ENCODE measurements around the gene MVB12B.

The MVB12B gene

DNA sequence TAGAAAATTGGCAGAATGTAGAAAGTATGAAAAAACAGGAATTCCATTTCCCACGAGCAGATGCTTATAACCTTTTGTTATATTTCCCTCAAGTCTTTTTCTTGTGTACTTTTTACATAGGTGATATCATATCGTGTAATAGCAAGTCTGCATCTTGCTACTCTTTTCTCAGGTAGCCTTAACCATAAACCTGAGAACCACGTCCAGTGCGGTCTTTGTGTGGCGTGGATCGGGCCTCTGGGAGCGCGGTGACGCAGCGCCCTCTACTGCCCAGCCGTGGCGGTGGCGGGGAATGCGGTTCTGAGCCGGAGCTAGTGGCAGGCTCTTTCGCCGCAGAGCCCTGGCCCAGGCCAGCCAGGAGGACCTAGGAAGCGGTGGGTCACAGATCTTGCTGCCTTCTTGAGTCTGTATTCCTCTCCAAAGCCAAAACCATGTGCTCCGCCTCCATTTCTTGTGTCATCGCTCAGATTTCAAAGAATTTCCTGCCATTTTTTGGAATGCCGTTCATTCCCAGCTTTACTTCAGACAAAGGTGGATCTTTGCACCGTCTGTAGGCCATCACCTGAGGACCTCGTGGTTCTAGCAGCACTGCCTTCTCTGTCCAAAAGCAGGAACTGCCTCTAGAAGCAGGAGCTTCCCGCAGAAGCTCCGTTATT is 71.9 kb downstream of the MVB12B start:
- Histone ChIP-seq H3K4me3 (no peak overlapping the region), H3K27ac (no peak overlapping the region), H3K27me3 (no peaks in the 10 kb centered on the region), H3K36me3 (peaks cover 21% of the 10 kb centered on the region; the same call in 1 of the 2 replicates), H3K4me2 (no peak overlapping the region), H3K9ac (no peak overlapping the region), H4K20me1 (no peaks in the 10 kb centered on the region), H3K9me3 (no peaks in the 10 kb centered on the region), H3K4me1 (peaks cover 23% of the 10 kb centered on the region)
- TF ChIP-seq Cebpa-rat (IDR thresholded peaks at IDR 0.05), result no peak

DNA sequence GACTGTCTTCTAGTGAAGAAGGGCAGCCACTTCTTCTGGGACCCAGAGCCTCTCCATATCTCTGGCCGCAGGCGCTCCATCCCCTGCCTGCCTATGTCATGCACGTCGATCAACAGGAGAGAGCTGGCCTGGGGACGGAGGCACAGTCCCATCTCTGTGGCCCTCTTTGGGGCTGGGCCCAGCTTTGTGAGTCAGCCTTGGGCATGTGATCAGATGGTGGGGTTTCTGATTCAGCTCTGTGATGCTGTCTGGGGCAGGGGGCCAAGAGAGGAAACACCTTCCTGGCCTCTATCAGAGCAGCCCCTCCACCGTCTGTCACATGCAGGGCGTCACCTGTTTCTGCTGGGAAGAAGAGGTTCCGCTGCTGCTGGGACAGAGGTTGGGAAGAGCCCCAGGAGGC is 72.6 kb downstream of the MVB12B start:
- no peaks in the 10 kb centered on the region for H3K9me3 ChIP-seq
- no peak overlapping the region for H3K4me3 ChIP-seq
- no peak for TF ChIP-seq Cebpa-rat (IDR thresholded peaks at IDR 0.05)
- H3K4me1 ChIP-seq, result peaks cover 25% of the 10 kb centered on the region
- no peaks in the 10 kb centered on the region for H4K20me1 ChIP-seq
- H3K27me3 ChIP-seq, result no peaks in the 10 kb centered on the region
- no peak overlapping the region for H3K9ac ChIP-seq
- H3K4me2 ChIP-seq, result no peak overlapping the region
- peaks cover 17% of the 10 kb centered on the region; the same call in 1 of the 2 replicates for H3K36me3 ChIP-seq
- H3K27ac ChIP-seq, result no peak overlapping the region

DNA sequence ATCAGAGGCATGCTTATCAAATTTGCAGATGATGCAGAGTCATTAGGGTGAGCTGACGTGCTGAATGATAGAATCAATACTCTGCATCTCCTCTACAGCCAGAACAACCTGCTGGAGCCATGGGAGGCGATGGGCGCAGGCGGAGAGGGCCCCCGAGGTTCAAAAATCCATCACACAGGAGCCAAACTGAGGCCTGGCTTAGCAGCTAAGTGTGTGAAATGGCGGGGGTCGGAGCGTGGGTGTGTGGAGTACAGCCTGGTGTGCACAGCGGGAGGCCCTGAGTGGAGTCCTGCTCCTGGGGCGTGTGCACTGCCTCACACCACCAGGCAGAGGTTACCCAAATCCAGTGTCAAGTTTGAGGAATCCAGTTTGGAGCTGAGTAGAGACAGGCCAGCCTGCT is 73.2 kb downstream of the MVB12B start:
- H4K20me1 ChIP-seq, result no peaks in the 10 kb centered on the region
- no peak for TF ChIP-seq Cebpa-rat (IDR thresholded peaks at IDR 0.05)
- no peak overlapping the region for H3K4me2 ChIP-seq
- H3K27me3 ChIP-seq, result no peaks in the 10 kb centered on the region
- H3K4me3 ChIP-seq, result no peak overlapping the region
- no peak overlapping the region for H3K27ac ChIP-seq
- peaks cover 17% of the 10 kb centered on the region; the same call in 1 of the 2 replicates for H3K36me3 ChIP-seq
- no peaks in the 10 kb centered on the region for H3K9me3 ChIP-seq
- no peak overlapping the region for H3K9ac ChIP-seq
- H3K4me1 ChIP-seq, result peaks cover 28% of the 10 kb centered on the region

DNA sequence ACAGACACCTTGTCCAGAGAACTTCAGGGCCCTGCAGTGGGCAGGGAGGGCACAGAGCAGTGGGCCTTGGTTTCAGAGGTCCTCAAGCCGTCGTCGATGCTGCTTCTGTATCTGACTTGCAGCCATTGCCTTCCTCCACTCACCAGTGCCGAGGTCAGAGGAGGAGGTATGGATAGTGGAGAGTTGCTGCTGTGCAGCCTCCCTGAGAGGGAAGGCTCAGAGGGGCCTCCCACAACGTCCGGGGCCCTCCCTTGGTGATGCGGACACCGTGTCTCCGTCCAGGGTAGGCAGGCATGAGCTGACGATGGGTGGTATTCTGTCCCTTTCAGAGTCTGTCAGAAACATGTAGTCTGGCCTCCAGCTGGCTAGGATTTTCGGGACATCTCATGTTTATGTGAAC is 73.9 kb downstream of the MVB12B start:
- H3K4me2 ChIP-seq, result no peak overlapping the region
- H3K36me3 ChIP-seq, result peaks cover 11% of the 10 kb centered on the region; the same call in 1 of the 2 replicates
- no peak overlapping the region for H3K27ac ChIP-seq
- no peak overlapping the region for H3K4me3 ChIP-seq
- H3K27me3 ChIP-seq, result no peaks in the 10 kb centered on the region
- no peak overlapping the region for H3K9ac ChIP-seq
- TF ChIP-seq Cebpa-rat (IDR thresholded peaks at IDR 0.05), result no peak
- H3K9me3 ChIP-seq, result no peaks in the 10 kb centered on the region
- no peaks in the 10 kb centered on the region for H4K20me1 ChIP-seq
- peaks cover 28% of the 10 kb centered on the region for H3K4me1 ChIP-seq

DNA sequence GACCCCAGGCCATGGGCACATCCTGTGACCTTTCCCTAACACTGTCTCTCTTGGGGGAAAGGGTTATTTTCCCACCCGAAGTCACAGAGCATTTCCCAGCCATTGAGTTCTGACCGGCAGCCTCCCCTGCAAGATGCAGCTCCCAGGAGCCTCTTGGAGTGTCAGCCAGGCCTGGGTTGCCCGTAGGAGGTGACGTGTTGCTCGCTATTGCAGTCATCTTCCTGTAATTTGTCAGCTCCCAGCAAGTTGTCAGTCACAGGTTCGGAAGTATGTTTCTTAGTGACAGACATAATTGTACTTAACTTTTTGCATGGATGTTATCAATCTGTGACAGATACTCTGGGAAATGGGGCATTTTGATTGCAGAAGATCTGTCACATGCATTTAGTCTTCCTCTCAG is 74.5 kb downstream of the MVB12B start:
- H3K36me3 ChIP-seq, result peaks cover 11% of the 10 kb centered on the region; the same call in 1 of the 2 replicates

DNA sequence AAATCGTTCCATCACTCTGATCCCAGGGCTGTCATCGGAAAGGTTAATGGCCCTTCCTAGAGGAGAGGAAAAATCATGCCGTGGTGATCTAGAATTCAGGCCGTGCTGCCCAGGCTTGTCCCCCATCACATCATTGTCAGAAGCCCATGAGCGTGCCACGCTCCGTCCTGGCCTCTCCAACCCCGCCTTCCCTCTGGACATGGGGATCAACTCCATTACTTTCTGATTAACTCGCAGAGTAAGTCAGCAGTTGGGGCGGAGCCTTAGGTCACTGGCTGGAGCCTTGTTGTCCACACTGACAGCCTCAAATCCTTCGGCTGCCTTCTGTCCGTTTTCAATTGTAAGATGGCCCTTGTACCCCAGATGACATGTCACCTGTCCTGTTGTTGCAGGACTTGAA is 75.0 kb downstream of the MVB12B start:
- no peaks in the 10 kb centered on the region for H3K27me3 ChIP-seq
- H3K4me3 ChIP-seq, result no peak overlapping the region
- no peaks in the 10 kb centered on the region for H4K20me1 ChIP-seq
- H3K4me1 ChIP-seq, result peaks cover 25% of the 10 kb centered on the region
- no peak overlapping the region for H3K4me2 ChIP-seq
- no peak overlapping the region for H3K9ac ChIP-seq
- H3K27ac ChIP-seq, result no peak overlapping the region
- no peak for TF ChIP-seq Cebpa-rat (IDR thresholded peaks at IDR 0.05)
- H3K9me3 ChIP-seq, result no peaks in the 10 kb centered on the region
- peaks cover 11% of the 10 kb centered on the region; the same call in 1 of the 2 replicates for H3K36me3 ChIP-seq

More for the DNA sequence above, 74.5 kb downstream of the MVB12B start:
- peaks cover 28% of the 10 kb centered on the region for H3K4me1 ChIP-seq
- no peaks in the 10 kb centered on the region for H4K20me1 ChIP-seq
- H3K9ac ChIP-seq, result no peak overlapping the region
- no peak overlapping the region for H3K4me3 ChIP-seq
- TF ChIP-seq Cebpa-rat (IDR thresholded peaks at IDR 0.05), result no peak
- H3K27ac ChIP-seq, result no peak overlapping the region
- H3K9me3 ChIP-seq, result no peaks in the 10 kb centered on the region
- no peaks in the 10 kb centered on the region for H3K27me3 ChIP-seq
- no peak overlapping the region for H3K4me2 ChIP-seq

DNA sequence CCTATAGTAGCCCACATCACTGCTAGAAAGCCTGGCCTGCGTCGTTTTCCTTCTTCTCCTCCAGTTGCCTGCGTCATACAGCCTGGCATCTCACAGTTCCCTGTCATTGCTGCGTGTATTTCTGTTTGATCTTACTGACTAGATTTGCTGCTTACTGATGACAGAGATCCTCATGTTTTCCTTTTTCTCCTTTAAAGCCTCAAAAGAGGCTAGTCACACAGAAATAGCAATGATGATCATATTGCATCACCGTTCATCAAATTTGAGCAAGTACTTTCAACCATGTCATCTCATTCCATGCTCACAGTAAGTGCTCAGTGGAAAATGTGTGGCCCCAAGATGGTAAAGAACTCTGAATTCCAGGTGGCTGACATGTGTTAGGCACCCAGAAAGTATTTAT is 76.8 kb downstream of the MVB12B start:
- H4K20me1 ChIP-seq, result no peaks in the 10 kb centered on the region
- no peaks in the 10 kb centered on the region for H3K27me3 ChIP-seq
- H3K9ac ChIP-seq, result no peak overlapping the region; the same call in 1 of the 2 replicates
- no peaks in the 10 kb centered on the region for H3K9me3 ChIP-seq
- TF ChIP-seq Cebpa-rat (IDR thresholded peaks at IDR 0.05), result no peak
- no peak overlapping the region for H3K4me2 ChIP-seq
- H3K36me3 ChIP-seq, result peaks cover 11% of the 10 kb centered on the region; the same call in 1 of the 2 replicates
- H3K4me1 ChIP-seq, result peaks cover 15% of the 10 kb centered on the region
- no peak overlapping the region for H3K4me3 ChIP-seq
- no peak overlapping the region for H3K27ac ChIP-seq

DNA sequence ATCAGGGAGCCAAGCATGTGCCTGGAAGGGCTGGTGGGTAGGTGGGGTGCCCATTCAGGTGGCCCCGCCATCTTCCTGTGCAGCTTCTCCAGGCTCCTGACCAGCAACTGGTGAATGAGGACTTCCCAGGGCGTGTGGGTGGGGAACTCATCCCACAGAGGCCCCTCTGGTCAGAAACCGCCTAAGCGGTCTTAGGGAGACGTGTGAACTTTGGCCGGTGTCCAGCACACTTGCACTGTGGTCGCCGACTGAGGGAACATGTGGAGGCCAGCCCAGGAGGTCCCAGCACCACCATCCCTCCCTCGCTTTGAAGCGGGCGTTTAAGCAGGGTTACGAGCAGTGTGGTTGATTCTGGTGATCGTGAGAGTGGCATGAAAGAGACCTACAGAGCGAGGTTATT is 77.8 kb downstream of the MVB12B start:
- Histone ChIP-seq H3K27me3 (no peaks in the 10 kb centered on the region), H3K9ac (no peak overlapping the region)
- TF ChIP-seq Cebpa-rat (IDR thresholded peaks at IDR 0.05), result no peak

DNA sequence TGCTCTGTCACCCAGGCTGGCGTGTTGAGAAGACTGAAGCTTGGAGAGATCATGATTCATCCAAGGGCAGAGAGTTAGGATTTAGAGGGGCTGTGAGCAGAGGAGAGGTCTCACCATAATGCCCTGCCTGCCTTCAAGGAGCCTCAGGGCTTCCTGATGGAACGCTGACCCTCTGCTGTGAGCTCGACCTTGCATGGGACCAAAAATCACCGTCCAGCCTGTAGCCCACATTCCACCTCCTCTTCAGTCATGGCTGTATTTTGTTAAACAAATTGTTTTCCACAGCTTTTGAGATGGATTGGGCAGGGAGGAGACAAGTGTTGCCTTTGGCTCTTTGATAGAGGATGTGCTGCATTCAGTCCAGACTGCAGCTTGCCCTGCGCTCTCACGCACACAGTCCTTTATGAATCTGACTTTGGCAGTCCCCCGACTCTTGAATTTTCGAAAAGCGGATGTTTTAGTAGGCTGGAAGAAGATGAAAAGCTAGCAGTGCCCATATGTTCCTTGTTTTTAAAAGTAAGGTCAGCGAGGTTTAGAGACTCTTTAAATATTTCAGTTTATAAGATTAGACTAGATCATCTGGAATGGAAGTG is 79.5 kb downstream of the MVB12B start:
- H3K4me1 ChIP-seq, result peaks cover 43% of the 10 kb centered on the region
- TF ChIP-seq Cebpa-rat (IDR thresholded peaks at IDR 0.05), result no peak
- no peak overlapping the region for H3K4me2 ChIP-seq
- no peak overlapping the region for H3K4me3 ChIP-seq
- no peaks in the 10 kb centered on the region for H3K27me3 ChIP-seq
- H3K27ac ChIP-seq, result no peak overlapping the region
- H3K9me3 ChIP-seq, result no peaks in the 10 kb centered on the region
- no peaks in the 10 kb centered on the region for H4K20me1 ChIP-seq
- H3K9ac ChIP-seq, result no peak overlapping the region
- H3K36me3 ChIP-seq, result no peaks in the 10 kb centered on the region

More for the DNA sequence above, 77.8 kb downstream of the MVB12B start:
- no peak overlapping the region for H3K4me2 ChIP-seq
- no peak overlapping the region for H3K4me3 ChIP-seq
- peaks cover 26% of the 10 kb centered on the region for H3K4me1 ChIP-seq
- H3K36me3 ChIP-seq, result peaks cover 2% of the 10 kb centered on the region; the same call in 1 of the 2 replicates
- H3K9me3 ChIP-seq, result no peaks in the 10 kb centered on the region
- H4K20me1 ChIP-seq, result no peaks in the 10 kb centered on the region
- no peak overlapping the region; the same call in 1 of the 2 replicates for H3K27ac ChIP-seq

DNA sequence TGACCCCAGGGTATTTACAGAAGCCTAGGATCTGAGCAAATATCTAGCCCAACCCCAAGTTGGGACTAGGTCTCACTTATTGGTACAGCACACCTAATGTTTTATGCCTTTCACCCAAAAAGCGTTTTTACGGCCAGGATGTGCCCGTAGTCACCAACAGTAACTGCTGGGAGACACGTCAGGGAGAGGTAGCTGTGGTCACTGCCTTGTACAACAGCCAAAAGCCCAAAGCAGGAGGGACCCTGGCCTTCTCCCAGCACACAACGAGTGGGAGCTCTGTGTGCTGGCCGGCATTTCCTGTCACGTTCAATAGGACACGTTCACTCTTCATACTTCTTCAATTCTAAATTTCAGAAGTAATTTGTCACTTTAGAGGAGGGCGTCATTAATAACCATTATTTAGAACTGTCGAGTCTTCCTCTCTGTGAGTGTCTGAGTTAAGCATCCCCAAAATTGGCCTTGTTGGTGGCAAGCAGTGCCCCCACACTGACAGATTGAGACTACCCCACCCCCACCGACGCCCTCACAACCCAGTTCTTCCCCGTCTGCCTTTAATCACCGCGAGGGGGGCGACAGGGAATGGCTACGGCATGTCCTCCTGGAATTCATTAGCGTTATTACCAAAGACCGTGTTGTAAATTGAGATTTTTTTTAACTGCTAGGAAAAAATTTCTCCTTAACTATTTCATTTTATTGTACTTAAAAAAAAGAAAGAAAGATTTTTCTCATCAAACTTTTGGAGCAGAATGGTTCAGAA is 80.7 kb downstream of the MVB12B start:
- Histone ChIP-seq H3K9ac (no peak overlapping the region), H3K4me3 (no peak overlapping the region), H3K9me3 (no peaks in the 10 kb centered on the region), H3K36me3 (no peaks in the 10 kb centered on the region), H3K4me1 (peaks cover 54% of the 10 kb centered on the region), H3K4me2 (no peak overlapping the region), H3K27me3 (no peaks in the 10 kb centered on the region), H3K27ac (no peak overlapping the region), H4K20me1 (no peaks in the 10 kb centered on the region)
- TF ChIP-seq Cebpa-rat (IDR thresholded peaks at IDR 0.05), result no peak

All from BLaER1 (cell line).